Osteoblast (primary cell): ENCODE measurements around the gene BNC1. TPM values are rescaled to one million over a fixed set of nuclear protein-coding genes. Genes with fewer than 3 reads are reported as not detected.

ENCODE experiments used
- DNase-seq: peaks from one replicate; pipeline ENCODE4 v3.0.0; 2011; ENCODE audit warnings: low spot score, mixed read lengths; ENCODE audit not compliant: insufficient read length; ENCODE audit errors: missing footprints
- H2AFZ ChIP-seq: 2 replicates; pipeline ENCODE4 v1.6.0; 2011; ENCODE audit warnings: mild to moderate bottlenecking, low read length
- H3K27ac ChIP-seq: 2 replicates; pipeline ENCODE4 v1.5.1; 2011; ENCODE audit warnings: mild to moderate bottlenecking, low read depth, low read length, moderate library complexity
- H3K27me3 ChIP-seq: 2 replicates; pipeline ENCODE4 v1.6.0; 2012; ENCODE audit warnings: mild to moderate bottlenecking, control low read depth, inconsistent platforms, low read length, moderate library complexity; ENCODE audit not compliant: insufficient read depth
- H3K36me3 ChIP-seq: 2 replicates; pipeline ENCODE4 v1.5.1; 2011; ENCODE audit warnings: mild to moderate bottlenecking, low read length, control low read depth, moderate library complexity; ENCODE audit not compliant: insufficient read depth
- H3K4me1 ChIP-seq: 2 replicates; pipeline ENCODE4 v1.5.1; 2011; ENCODE audit warnings: mild to moderate bottlenecking, low read length, control low read depth, moderate library complexity; ENCODE audit not compliant: insufficient read depth
- H3K4me2 ChIP-seq: 2 replicates; pipeline ENCODE4 v1.6.0; 2011; ENCODE audit warnings: mild to moderate bottlenecking, low read length; ENCODE audit not compliant: insufficient read depth
- H3K4me3 ChIP-seq: fragments of 200-600 bp; sonication (generic); 3 replicates; pipeline ENCODE4 v1.5.1; 2012; ENCODE audit warnings: mild to moderate bottlenecking, low read length, inconsistent platforms; ENCODE audit not compliant: insufficient read depth
- H3K79me2 ChIP-seq: 2 replicates; pipeline ENCODE4 v1.6.0; 2012; ENCODE audit warnings: mild to moderate bottlenecking, low read length, control low read depth, inconsistent platforms; ENCODE audit not compliant: insufficient read depth
- H3K9me3 ChIP-seq: 2 replicates; pipeline ENCODE4 v1.5.1; 2011; ENCODE audit warnings: low read depth, low read length, control low read depth
- H4K20me1 ChIP-seq: 2 replicates; pipeline ENCODE4 v1.6.0; 2012; ENCODE audit warnings: mild to moderate bottlenecking, low read length, control low read depth; ENCODE audit not compliant: insufficient read depth
- CTCF ChIP-seq: IDR thresholded peaks from 2 replicates; pipeline ENCODE4 v1.5.1; 2011; ENCODE audit warnings: mild to moderate bottlenecking, low read depth, low read length, moderate library complexity; ENCODE audit errors: extremely low read depth
- total RNA-seq: library from RNA; depleted of rRNA; stranded (reverse); fragments of >200 nt; gene quantifications from 2 replicates; pipeline ENCODE4 v1.2.3, GENCODE V29; 2012

The BNC1 gene
- total RNA-seq, 1 donor: 3.3 TPM

GRCh38 chr15:83312071-83312470, 27.6 kb upstream of the BNC1 start:
- H3K4me2 ChIP-seq: no peak overlapping the region
- H3K27ac ChIP-seq: no peak overlapping the region
- DNase-seq: no peak
- H3K4me3 ChIP-seq: no peak overlapping the region
- no peaks in the 10 kb centered on the region for H3K27me3 ChIP-seq
- H2AFZ ChIP-seq: no peak overlapping the region
- no peak for TF ChIP-seq CTCF
- no peaks in the 10 kb centered on the region for H3K79me2 ChIP-seq
- no peaks in the 10 kb centered on the region for H3K9me3 ChIP-seq
- no peaks in the 10 kb centered on the region for H4K20me1 ChIP-seq
- H3K4me1 ChIP-seq: no peaks in the 10 kb centered on the region
- no peaks in the 10 kb centered on the region for H3K36me3 ChIP-seq

- TF ChIP-seq CTCF: no peak
Observed at GRCh38 chr15:83310521-83311456, 26.3 kb upstream of the BNC1 start.

GRCh38 chr15:83308671-83309070, 24.2 kb upstream of the BNC1 start:
- H3K4me3 ChIP-seq: no peak overlapping the region
- H3K4me1 ChIP-seq: peaks cover 8% of the 10 kb centered on the region
- H3K27ac ChIP-seq: no peak overlapping the region
- no peak for TF ChIP-seq CTCF
- no peaks in the 10 kb centered on the region for H4K20me1 ChIP-seq
- no peaks in the 10 kb centered on the region for H3K27me3 ChIP-seq
- H3K36me3 ChIP-seq: no peaks in the 10 kb centered on the region
- no peaks in the 10 kb centered on the region for H3K9me3 ChIP-seq
- H3K4me2 ChIP-seq: no peak overlapping the region
- no peak for DNase-seq
- no peak overlapping the region for H2AFZ ChIP-seq
- H3K79me2 ChIP-seq: no peaks in the 10 kb centered on the region

More at GRCh38 chr15:83310521-83311456, 26.3 kb upstream of the BNC1 start:
- H3K4me1 ChIP-seq: peaks cover 2% of the 10 kb centered on the region
- H3K79me2 ChIP-seq: no peaks in the 10 kb centered on the region
- no peak for DNase-seq
- no peaks in the 10 kb centered on the region for H3K36me3 ChIP-seq
- H3K27me3 ChIP-seq: no peaks in the 10 kb centered on the region
- H3K9me3 ChIP-seq: no peaks in the 10 kb centered on the region
- H2AFZ ChIP-seq: no peak overlapping the region
- H3K4me3 ChIP-seq: no peak overlapping the region
- H4K20me1 ChIP-seq: no peaks in the 10 kb centered on the region
- H3K27ac ChIP-seq: no peak overlapping the region
- H3K4me2 ChIP-seq: no peak overlapping the region

GRCh38 chr15:83306561-83306960, 22.1 kb upstream of the BNC1 start:
- Histone ChIP-seq H3K4me2 (no peak overlapping the region), H3K4me1 (peaks cover 8% of the 10 kb centered on the region), H3K4me3 (no peak overlapping the region), H3K27ac (no peak overlapping the region), H3K9me3 (no peaks in the 10 kb centered on the region), H4K20me1 (no peaks in the 10 kb centered on the region), H2AFZ (no peak overlapping the region), H3K27me3 (no peaks in the 10 kb centered on the region), H3K36me3 (no peaks in the 10 kb centered on the region), H3K79me2 (no peaks in the 10 kb centered on the region)
- no peak for TF ChIP-seq CTCF
- DNase-seq: no peak
